GM21381 (cell line): ENCODE measurements around the gene MFSD2A.
"Not testable (repeated sequence)": the region's sequence is repeated elsewhere in the genome, so short reads cannot be mapped to it uniquely, and the experiment has no call there.

Experiments used
- ATAC-seq: cut with Tn5 transposase; IDR thresholded peaks from one replicate; pipeline ENCODE4 v1.9.1; 2021; ENCODE audit warnings: mild to moderate bottlenecking, moderate library complexity; ENCODE audit not compliant: unreplicated experiment

The MFSD2A gene

DNA sequence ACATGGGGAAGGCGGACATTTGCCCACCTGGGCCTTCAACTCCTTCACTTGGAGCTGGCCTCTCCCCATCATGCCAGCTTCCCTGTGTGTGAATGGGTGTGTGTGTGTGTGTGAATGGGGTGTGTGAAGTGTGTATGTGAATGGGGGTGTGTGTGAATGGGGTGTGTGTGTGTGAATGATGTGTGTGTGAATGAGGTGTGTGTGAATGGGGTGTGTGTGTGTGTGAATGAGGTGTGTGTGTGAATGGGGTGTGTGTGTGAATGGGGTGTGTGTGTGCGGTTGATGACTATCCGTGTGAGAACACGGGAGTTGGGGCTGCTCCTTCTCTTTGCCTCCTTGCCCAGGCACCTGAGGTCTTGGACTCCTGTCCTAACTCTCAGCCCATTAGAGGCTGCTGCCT, 9.6 kb downstream of the MFSD2A start:
- no peak for ATAC-seq

DNA sequence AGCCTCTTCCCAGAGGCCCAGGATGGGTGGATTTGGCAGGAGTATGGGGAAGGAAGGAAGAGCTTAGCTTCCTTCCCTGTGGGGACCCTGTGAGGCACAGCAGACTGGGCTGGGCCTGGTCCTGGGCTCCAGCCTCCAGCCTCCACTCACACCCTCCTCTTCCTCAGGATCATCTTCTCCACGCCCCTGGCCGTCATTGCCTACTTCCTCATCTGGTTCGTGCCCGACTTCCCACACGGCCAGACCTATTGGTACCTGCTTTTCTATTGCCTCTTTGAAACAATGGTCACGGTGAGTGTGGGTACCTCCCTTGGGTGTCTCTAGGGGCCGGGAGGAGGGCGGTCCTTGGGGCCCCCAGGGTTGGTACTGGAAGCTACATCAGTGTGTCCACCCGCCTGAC, 10.1 kb downstream of the MFSD2A start:
- ATAC-seq, result no peak

DNA sequence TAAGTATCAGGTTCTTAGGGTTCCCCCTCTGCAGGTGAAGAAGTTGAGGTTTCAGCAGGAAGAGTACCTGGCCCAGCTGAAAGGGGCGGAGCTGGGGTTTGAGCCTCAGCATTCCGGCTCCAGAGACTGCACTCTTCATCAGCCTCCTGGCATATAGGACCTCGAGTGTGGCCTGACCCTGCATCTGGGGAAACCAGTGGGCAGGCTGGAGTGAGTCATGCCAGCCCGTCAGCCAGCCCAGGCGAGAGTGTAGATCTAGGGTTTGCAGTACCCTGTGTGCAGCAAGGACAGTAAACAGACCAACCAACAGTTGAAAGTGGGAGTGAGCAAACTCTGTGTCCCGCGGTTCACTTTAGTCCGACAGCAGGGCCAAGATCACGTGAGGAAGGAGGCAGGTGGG, 14.1 kb downstream of the MFSD2A start:
- ATAC-seq, result no peak

- ATAC-seq, result no peak
Measured at GRCh38 chr1:39969531-39970270, 14.8 kb downstream of the MFSD2A start.

DNA sequence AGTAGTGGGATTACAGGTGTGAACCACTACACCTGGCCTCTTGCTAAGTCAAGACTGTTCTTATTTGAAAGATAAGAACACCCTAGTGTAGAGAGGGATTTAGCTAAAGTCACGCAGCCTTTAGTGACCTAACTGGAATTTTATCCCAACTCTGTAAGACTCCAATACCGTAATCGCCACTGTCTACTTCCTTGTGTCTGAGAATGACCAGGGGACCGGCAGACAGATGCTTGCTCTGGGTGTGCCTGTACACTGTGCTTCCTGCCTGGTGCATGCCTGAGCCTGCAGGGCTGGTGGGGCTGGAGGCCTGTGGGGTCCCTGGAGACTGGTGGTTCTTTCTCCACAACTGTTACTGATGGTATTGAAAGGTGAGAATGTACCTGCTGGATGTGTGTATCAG, 15.3 kb downstream of the MFSD2A start:
- ATAC-seq, result no peak

DNA sequence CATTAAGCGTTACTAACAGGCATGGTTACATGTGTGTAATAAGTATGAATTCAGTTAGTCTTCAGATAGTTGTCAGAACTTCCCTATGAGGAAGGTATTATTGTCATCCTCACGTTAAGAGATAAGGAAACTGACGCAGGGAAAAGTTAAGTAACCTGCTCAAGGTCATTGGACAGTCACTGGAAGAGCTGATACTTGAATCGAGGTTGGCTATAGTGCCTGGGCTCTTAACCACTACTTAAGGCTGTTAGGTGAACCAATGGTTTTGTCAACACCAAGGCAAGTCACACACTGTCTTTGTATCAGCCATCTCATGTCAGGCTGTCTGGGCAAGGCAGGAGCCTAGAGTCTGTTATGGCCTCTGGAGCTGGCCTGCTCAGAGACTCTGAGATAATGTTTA, 16.2 kb downstream of the MFSD2A start:
- no peak for ATAC-seq

GRCh38 chr1:39973503-39974135, 18.7 kb downstream of the MFSD2A start:
- ATAC-seq, result no peak

GRCh38 chr1:39976732-39977131, 21.8 kb downstream of the MFSD2A start:
- ATAC-seq, result no peak

DNA sequence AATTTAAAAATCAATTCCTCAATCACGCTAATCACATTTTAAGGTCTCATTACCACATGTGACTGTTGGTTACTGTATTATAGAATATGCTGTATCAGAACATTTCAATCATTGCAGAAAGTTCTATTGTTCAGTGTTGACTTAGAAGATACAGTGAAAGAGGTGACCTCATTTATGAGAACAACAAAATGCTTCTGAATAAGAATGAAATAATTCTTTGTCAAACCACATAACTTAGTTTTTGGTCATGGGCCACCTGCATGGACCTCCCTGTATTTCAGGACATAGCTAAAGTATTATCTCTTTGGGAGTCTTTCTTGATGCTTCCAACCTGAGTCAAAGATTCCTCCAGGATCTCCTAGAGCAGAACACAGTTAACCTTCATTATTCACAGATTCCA, 22.3 kb downstream of the MFSD2A start:
- no peak for ATAC-seq

GRCh38 chr1:39979654-39980053, 24.7 kb downstream of the MFSD2A start:
- no peak for ATAC-seq

DNA sequence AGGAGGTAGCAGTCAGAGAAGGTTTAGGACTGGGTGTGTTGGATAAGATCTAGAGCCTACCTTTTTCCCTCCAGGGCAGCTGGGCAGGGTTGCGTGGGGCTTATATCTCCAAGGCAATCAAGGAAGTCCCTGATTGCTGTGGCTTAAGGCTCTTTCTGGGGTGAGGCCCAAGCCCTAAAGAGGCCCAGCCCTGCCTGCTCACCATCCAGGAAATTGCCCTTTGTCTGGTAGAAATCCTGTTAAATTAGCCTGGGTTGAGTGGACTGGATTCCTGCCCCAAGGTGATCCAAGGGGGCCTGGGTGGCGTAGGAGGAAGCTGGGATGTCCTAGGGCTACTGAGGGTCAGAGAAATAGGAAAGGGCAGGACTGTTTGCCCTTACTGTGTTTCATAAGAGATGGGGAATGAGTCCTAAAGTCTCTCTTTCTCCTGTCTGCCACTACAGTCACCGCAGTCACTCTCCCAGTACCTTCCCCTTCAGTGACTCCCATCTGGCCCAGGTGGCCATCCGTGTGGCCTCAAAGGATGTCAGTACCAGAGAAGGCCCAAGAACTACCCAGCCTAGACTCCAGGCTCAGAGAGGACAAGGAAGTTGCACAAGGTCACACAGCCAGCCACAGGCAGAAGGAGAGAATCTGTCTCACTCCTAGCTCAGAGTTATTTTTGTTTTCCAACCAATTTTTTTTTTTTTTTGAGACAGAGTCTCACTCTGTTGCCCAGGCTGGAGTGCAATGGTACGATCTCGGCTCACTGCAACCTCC, 25.8 kb downstream of the MFSD2A start:
- ATAC-seq, result no peak

DNA sequence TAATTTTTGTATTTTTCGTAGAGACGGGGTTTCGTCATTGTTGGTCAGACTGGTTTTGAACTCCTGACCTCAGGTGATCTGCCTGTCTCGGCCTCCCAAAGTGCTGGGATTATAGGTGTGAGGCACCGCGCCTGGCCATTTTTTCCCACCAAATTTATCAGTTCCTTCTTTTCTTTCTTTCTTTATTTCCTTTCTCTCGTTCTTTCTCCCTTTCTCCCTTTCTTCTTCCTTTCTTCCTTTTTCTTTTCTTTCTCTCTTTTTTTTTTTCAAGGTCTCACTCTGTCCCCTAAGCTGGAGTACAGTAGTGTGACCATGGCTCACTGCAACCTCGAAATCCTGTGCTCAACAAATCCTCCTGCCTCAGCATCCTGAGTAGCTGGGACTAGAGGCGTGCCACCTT, 26.4 kb downstream of the MFSD2A start:
- ATAC-seq, result no peak

DNA sequence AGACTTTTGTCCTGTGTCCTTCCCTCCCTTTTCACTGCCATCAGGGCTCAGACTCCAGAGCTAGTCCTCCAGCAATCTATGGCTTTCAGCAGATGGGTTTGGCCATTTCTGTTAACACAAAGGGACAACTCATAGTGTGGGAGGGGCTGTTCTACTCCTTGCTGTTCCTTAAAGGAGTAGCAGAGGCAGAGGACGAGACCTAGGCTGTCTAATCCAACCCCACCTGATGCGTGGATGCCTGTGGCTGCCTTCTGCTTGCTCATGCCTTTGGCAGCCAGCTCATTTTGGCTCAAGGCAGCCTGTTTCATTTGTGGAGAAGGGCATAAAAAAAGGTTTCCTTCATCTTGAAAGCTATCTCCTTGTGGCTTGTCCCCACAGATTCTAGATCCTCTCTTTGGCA, 27.0 kb downstream of the MFSD2A start:
- ATAC-seq, result no peak

DNA sequence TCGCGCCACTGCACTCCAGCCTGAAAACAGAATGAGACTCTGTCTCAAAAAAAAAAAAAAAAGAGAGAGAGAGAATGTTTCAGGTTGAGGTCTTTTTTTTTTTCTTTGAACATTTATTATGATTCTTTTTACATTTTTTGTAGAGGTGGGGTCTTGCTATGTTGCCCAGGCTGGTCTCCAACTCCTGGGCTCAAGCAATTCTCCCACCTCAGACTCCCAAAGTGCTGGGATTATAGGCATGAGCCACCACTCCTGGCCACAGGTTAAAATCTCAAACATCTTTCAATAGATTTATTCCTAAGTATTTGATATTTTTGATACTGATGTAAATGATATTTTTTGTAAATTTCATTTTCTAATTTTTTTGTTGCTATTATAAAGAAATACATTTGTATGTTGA, 29.5 kb downstream of the MFSD2A start:
- not testable (repeated sequence) for ATAC-seq

GRCh38 chr1:39984951-39985350, 30.0 kb downstream of the MFSD2A start:
- no peak for ATAC-seq

DNA sequence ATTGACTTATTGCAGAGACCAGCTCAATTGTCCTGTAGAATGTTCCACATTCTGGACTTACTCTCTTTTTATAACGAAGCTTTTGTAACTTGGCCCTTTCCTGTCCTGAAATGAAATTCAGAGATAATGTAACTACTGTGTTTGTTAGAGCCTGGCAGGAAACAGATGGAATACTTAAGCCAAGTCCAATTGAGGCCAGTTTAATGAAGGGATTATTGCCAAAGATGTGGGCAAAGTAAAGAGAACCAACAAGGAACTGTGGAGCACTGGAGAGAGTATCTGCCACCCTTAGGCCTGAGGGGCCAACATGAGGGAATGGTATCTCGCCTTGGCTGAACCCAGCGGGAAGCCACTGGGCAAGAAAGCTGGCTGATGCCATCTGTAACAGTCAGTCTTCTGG, 32.9 kb downstream of the MFSD2A start:
- no peak for ATAC-seq

- no peak for ATAC-seq
Measured at GRCh38 chr1:39988618-39989343, 33.8 kb downstream of the MFSD2A start.

DNA sequence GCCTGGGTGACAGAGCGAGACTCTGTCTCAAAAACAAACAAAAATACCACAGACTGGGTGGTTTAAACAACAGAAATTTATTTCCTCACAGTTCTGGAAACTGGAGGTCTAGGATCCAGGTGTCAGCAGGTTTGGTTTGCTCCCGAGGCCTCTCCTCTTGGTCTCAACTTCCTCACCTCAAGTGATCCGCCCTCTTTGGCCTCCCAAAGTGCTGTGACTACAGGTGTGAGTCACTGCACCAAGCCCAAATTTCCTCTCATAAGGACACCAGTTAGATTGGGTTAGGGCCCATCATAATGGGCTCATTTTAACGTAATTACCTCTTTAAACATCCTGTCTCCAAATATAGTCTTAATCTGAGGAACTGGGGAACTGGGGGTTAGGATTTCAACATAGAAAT, 35.5 kb downstream of the MFSD2A start:
- no peak for ATAC-seq

GRCh38 chr1:39992234-39992633, 37.3 kb downstream of the MFSD2A start:
- ATAC-seq, result no peak

- ATAC-seq, result no peak
Measured at GRCh38 chr1:39992888-39993287, 37.9 kb downstream of the MFSD2A start.

- peak; percentile 92 for ATAC-seq
Measured at GRCh38 chr1:39995973-39996393, 41.0 kb downstream of the MFSD2A start.
